GM21528 (cell line): ENCODE data around the gene ASPRV1.

Experiments
- ATAC-seq: cut with Tn5 transposase; IDR thresholded peaks from one replicate; pipeline ENCODE4 v1.9.1; 2021; ENCODE audit warnings: mild to moderate bottlenecking, moderate library complexity; ENCODE audit not compliant: unreplicated experiment, low FRiP score

ASPRV1 gene

DNA sequence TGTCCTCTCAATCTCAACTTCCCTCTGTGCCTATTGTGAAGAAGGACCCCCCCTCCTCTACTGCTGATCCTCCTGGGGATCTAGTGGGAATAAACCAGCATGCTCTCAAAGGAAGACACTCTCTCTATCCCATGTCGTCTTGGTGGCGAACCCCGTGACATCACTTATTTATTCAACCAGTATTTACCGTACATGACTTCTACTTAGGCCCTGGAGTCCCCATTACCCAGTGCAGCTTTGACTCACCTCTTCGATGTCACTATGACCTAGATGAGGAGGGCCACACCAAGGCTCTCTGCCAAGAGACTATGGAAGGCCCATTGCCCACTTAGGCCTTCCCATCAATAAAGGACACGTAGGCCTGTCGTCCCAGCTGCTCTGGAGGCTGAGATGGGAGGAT lies 16.7 kb downstream of the ASPRV1 start:
- no peak for ATAC-seq

GRCh38 chr2:69943843-69944525 lies 17.4 kb downstream of the ASPRV1 start:
- ATAC-seq: no peak

DNA sequence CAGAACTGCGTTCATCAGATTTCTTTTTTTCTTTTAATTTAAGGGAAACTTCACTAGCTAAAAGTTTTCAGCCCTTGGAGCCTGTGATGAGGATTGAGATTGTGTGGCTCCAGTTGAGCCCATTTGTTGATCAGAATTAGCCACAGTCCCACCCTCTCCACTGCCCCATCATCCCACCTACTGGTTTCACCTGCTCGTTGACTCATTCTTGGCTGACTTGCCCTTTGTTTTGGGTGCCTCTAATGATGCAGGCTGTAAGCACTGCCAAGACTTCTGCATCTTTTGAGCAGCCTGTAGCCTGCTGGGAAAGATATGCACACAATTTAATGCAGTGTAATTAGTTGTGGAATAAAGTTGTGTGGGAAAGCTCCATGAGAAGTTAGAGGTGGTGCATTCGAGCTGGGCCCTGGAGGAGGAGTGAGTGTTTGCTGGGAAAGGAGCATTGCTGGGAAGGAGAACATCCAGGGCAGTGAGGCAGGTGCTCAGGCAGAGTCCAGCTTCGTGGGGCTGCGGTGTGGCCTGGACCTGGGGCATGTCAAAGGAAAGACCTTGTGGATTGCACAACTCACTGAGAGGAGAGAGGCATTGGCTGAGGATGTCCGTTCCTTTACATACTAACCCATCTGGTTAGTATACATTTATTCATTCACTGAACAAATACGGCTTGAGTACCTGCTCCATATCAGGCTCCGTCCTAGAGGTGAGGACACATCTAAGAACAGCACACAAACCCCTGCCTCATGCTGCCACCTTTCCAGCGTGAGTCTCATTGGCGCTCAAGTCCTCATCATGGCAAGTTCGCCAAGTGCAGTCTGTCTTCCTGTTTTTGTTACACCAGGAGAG lies 18.2 kb downstream of the ASPRV1 start:
- no peak for ATAC-seq

GRCh38 chr2:69940691-69941090 lies 20.7 kb downstream of the ASPRV1 start:
- ATAC-seq: no peak

DNA sequence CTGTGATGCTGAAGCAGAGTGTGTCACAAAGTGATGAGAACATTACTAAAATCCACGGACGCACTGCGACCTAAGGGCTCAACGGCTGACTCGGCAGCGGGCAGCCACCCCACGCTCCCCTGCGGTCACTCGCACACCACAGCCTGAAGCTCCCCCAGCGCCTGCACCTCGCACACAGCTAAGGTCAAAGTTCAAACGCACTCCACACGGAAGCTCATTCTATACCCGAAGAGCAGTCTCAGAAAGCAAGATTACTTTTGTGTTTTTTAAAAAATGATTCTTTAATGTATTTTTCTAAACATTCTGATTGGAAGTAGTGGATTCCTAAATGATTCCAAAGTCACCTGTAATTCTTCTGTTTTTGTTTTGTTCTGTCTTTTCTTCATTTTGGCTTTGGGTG lies 21.7 kb downstream of the ASPRV1 start:
- no peak for ATAC-seq

- ATAC-seq: no peak
Measured at GRCh38 chr2:69937968-69938367, 23.5 kb downstream of the ASPRV1 start.

GRCh38 chr2:69936906-69937305 lies 24.5 kb downstream of the ASPRV1 start:
- ATAC-seq: no peak

DNA sequence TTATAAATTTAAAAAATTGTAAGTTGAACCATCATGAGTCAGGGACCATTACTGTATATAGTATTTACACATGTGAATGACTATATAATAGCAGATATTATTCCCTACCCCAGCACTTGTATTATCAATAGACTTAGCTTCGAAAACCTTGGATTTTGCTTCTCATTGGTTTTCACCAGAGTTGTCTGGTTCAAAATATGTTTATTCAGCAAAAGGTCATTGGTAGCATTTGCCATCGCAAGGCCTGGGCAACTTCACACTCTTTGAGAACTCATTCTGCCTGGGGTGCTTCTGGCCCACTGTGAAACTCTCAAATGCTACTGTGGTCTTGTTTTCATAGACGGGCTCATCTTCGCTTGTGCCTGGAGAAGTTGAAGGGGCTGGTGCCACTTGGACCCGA lies 26.4 kb downstream of the ASPRV1 start:
- no peak for ATAC-seq

DNA sequence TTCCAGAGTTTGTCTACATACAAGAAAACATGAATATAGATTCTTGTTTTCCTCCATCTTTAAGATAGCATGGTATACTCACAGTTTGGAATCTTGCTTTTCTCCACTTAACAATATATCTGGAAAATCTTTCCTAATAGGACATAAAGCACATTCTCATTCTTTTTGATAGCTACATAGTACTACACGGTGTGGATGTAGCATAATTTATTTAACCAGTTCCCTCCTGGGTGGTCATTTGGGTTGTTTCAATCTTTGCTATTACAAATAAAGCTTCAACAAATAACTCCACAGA lies 26.9 kb downstream of the ASPRV1 start:
- no peak for ATAC-seq

DNA sequence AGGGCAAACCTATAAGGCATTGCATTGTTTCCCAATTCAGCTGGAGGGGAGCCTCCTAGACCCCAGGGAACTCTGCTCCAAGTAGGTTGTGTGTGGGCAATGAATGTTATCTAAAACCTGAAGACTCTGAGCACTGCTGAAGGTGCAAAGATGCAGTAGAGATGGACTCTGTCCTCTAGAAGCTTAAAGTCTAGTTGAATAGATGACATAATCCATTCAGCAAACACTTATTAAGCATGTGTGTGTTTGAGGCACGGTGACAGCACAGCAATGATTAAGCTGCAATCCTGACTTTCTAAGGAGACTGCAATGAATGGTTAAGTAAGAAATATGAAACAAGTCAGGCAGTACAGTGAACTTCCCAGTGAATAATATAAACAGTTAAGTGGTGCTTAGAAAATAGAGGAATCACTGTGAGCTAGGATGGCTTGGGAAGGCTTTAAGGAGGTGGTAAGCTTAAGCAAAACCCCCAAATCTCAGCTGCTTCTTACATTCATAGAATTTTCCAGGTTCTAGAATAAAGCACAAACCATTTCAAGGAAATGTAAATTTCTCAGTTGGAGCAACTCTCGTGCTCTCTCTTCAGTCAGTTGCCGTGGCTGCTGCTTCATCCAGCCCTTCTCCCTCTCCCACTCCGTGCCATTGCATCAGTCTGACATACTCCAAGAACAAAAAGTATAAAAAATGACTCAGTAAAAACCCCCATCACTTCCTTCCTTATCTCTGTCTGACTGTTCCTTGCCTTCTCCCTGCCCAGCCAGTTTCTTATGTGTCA lies 27.4 kb downstream of the ASPRV1 start:
- no peak for ATAC-seq

DNA sequence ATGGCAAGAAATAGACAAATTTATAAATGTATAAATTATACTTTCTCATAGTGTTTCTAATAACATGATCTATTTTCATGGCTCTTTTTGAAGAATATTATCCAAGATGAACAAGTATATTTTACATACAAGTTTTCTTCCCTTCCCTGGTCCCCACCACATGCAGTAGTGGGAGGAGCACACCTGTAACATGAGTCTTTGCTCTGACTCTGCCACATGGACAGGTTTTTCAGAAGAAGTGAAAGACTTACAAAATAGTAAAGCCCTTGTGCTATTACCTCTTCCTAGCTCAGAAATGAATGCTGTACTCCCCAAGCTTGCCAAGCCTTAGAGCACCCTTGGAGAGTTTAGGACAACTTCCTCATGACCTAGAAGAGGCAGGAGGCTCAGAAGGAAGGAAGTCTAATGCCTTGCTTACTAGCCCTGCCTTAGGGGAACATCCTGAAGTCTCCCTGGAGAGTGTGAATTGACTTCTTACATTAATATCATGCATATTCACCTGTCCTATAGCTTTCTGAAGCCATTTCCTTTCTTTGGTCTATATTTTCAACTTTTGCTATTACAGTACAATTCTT lies 28.1 kb downstream of the ASPRV1 start:
- no peak for ATAC-seq

- ATAC-seq: no peak
Measured at GRCh38 chr2:69932596-69932922, 28.9 kb downstream of the ASPRV1 start.

- ATAC-seq: no peak
Measured at GRCh38 chr2:69931832-69932595, 29.4 kb downstream of the ASPRV1 start.

GRCh38 chr2:69926849-69927515 lies 34.4 kb downstream of the ASPRV1 start:
- ATAC-seq: no peak

GRCh38 chr2:69923116-69923515 lies 38.3 kb downstream of the ASPRV1 start:
- ATAC-seq: no peak

GRCh38 chr2:69918401-69918800 lies 43.0 kb downstream of the ASPRV1 start:
- ATAC-seq: no peak

GRCh38 chr2:69917852-69918251 lies 43.6 kb downstream of the ASPRV1 start:
- no peak for ATAC-seq

DNA sequence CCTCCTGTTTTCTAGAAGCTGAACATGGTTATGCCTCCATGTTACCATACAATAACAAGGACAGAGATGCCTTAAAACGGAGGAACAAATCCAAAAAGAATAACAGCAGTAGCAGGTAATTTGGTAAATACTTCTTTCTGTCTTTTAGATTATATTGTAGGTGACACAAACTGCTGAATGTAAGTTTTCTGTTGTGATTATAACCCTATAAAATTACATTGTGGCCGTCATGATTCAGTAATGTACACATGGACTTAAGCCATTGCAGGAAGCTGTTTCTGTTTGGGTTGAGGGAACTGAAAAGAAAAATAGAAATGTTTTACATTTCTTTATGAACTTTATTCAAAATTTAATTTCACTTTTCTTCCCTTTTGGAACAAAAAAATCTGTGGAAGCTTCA lies 45.3 kb downstream of the ASPRV1 start:
- no peak for ATAC-seq

- no peak for ATAC-seq
Measured at GRCh38 chr2:69914950-69915945, 46.2 kb downstream of the ASPRV1 start, which contains the start of gene MXD1. Gene MXD1 (plus strand): TSS chr2:69915109. CDS start chr2:69915331, 222 bp downstream.
